Measurements from ENCODE around the gene C22orf15. TPM values are rescaled to one million over a fixed set of nuclear protein-coding genes. Genes with fewer than 3 reads are reported as not detected.

Gene C22orf15
- total RNA-seq, 2 experiments from 2014 or later = 0.86 to 1.7 TPM

DNA sequence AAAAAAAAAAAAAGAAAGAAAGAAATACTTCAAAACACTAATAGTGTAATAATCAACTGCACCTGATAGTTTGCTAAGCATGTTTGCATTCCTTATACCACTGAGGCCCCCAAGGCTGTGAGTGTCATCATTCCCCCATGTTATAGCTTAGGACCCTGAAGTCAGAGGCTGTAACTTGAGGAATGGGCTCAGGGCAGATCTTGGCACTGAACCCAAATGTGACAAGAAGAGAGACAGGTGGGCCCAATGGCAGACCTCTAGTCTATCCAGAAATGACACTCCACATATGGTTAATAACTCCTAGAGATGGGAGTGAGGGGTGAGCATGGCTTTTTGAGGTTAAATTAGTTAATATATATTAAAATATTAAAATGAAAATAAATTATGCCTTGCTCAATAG is 25.1 kb upstream of the C22orf15 start:
- Histone ChIP-seq H3K9me2 (ENCODE audit: insufficient read depth, low read length) (no peaks in the 10 kb centered on the region), H3K4me2 (ENCODE audit: low read length) (no peak overlapping the region), H4K20me1 (ENCODE audit: insufficient read depth, low read length) (no peaks in the 10 kb centered on the region), H2AFZ (ENCODE audit: low read length) (no peak overlapping the region), H3K36me3 (ENCODE audit: insufficient read depth, low read length) (0 out of 2 replicates have a peak, but pooled peaks cover 2% of the 10 kb centered on the region), H3K27ac (ENCODE audit: low read depth, low read length, poor library complexity, severe bottlenecking) (no peak overlapping the region), H3K4me1 (ENCODE audit: insufficient read depth, low read length, poor library complexity, severe bottlenecking) (no peaks in the 10 kb centered on the region), H3K4me3 (ENCODE audit: low read depth, low read length, poor library complexity, severe bottlenecking) (no peak overlapping the region), H3K79me2 (ENCODE audit: insufficient read depth, low read depth, low read length) (no peaks in the 10 kb centered on the region), H3K9me3 (ENCODE audit: low read length) (no peaks in the 10 kb centered on the region)
- no peak for TF ChIP-seq CTCF (conservative IDR thresholded peaks at IDR 0.05; ENCODE audit: low read length)
- TF ChIP-seq EZH2phosphoT487 (IDR thresholded peaks at IDR 0.05; ENCODE audit: borderline replicate concordance, low read depth, low read length) = no peak
- intact Hi-C loops (cut with micrococcal nuclease; ENCODE audit: unreplicated experiment) = no loop called here
- no TSS peak for BruUV-seq (replicated peaks)
- ChIA-PET CTCF (ENCODE audit: unreplicated experiment) (no interaction called here), POLR2A (interaction anchor here (0.6 to 1.1 kb wide), 3 partner anchors 10 to 90 kb away, joined by 3 to 6 read pairs (median 4); no protein-coding TSS in a partner anchor)
- no peak for DNase-seq (ENCODE audit: low spot score)

DNA sequence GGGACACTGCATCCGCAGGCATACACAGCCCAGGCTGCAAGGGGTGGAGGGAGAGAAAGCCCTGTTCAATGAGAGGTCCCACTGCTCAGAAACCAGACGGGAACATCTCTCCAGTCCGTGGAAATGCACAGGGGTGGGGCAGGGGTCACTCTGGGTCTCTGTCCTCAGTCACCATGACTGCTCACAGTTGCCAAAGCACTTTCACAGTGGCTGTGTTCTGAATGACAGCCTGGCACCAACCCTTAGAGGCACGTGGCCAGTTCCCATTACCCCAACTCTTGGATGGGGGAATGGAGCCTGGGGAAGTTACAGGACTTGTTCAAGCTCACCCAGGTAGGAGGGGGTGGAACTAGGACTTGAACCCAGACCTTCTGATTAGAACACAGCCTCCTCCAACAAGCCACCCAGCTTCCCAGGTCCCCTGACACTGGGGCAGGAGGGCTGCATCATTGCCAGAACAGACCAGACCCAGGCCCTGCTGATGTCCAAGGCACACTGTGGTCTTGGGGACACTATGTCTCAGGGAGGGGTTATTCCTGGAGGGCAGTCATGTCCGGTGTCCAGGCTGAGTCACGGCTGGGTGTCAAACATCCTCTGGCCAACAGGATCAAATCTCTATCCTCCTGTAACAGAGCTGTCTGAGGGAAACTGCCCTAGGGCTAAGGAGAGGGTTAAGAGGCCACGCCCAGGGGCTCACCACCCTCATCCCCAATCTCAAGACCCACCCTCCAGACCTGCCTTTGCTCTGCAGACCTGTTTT is 20.1 kb upstream of the C22orf15 start:
- no peaks in the 10 kb centered on the region for H3K9me3 ChIP-seq (ENCODE audit: low read length)
- H4K20me1 ChIP-seq (ENCODE audit: insufficient read depth, low read length) = no peaks in the 10 kb centered on the region
- intact Hi-C loops (cut with micrococcal nuclease; ENCODE audit: unreplicated experiment) = no loop called here
- no peaks in the 10 kb centered on the region for H3K4me1 ChIP-seq (ENCODE audit: insufficient read depth, low read length, poor library complexity, severe bottlenecking)
- TSS peak; percentile 44 for BruUV-seq (replicated peaks)
- ChIA-PET CTCF (ENCODE audit: unreplicated experiment) (no interaction called here), POLR2A (no interaction called here)
- no peak overlapping the region for H3K4me2 ChIP-seq (ENCODE audit: low read length)
- H3K27ac ChIP-seq (ENCODE audit: low read depth, low read length, poor library complexity, severe bottlenecking) = no peak overlapping the region
- no peaks in the 10 kb centered on the region for H3K9me2 ChIP-seq (ENCODE audit: insufficient read depth, low read length)
- no peak for TF ChIP-seq EZH2phosphoT487 (IDR thresholded peaks at IDR 0.05; ENCODE audit: borderline replicate concordance, low read depth, low read length)
- no peak for TF ChIP-seq CTCF (conservative IDR thresholded peaks at IDR 0.05; ENCODE audit: low read length)
- no peaks in the 10 kb centered on the region for H3K79me2 ChIP-seq (ENCODE audit: insufficient read depth, low read depth, low read length)
- no peak overlapping the region for H3K4me3 ChIP-seq (ENCODE audit: low read depth, low read length, poor library complexity, severe bottlenecking)
- H2AFZ ChIP-seq (ENCODE audit: low read length) = no peak overlapping the region
- no peak for DNase-seq (ENCODE audit: low spot score)
- H3K36me3 ChIP-seq (ENCODE audit: insufficient read depth, low read length) = peaks cover 27% of the 10 kb centered on the region; the same call in 1 of the 2 replicates

DNA sequence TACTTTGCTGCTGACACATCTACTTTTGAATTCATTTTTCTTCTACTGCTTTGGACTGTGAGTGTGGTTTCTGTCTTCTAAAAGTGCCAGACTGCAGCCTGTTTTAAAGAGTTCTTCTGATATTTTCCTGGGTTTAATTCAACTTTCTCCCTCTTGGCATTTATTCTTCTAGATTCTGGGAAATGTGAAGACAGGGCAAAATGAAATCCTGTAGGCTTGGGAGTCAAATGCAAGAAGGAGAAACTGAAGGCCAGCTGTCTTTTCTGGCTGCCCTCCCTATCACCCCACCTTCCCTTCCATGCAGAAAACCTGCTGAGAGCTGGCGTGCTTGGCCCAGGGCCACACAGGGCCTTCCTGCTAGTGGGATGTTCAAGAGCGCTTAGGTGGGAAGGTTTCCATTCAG is 19.5 kb upstream of the C22orf15 start:
- Histone ChIP-seq H3K9me3 (ENCODE audit: low read length) (no peaks in the 10 kb centered on the region), H3K27ac (ENCODE audit: low read depth, low read length, poor library complexity, severe bottlenecking) (no peak overlapping the region), H3K79me2 (ENCODE audit: insufficient read depth, low read depth, low read length) (no peaks in the 10 kb centered on the region), H2AFZ (ENCODE audit: low read length) (no peak overlapping the region), H3K4me1 (ENCODE audit: insufficient read depth, low read length, poor library complexity, severe bottlenecking) (no peaks in the 10 kb centered on the region), H3K4me3 (ENCODE audit: low read depth, low read length, poor library complexity, severe bottlenecking) (no peak overlapping the region), H3K4me2 (ENCODE audit: low read length) (no peak overlapping the region), H3K9me2 (ENCODE audit: insufficient read depth, low read length) (no peaks in the 10 kb centered on the region), H3K36me3 (ENCODE audit: insufficient read depth, low read length) (peaks cover 27% of the 10 kb centered on the region; the same call in 1 of the 2 replicates), H4K20me1 (ENCODE audit: insufficient read depth, low read length) (no peaks in the 10 kb centered on the region)
- TF ChIP-seq EZH2phosphoT487 (IDR thresholded peaks at IDR 0.05; ENCODE audit: borderline replicate concordance, low read depth, low read length) (no peak), CTCF (conservative IDR thresholded peaks at IDR 0.05; ENCODE audit: low read length) (no peak)
- ChIA-PET POLR2A (no interaction called here), CTCF (ENCODE audit: unreplicated experiment) (no interaction called here)
- intact Hi-C loops (cut with micrococcal nuclease; ENCODE audit: unreplicated experiment) = no loop called here
- BruUV-seq (replicated peaks) = no TSS peak
- no peak for DNase-seq (ENCODE audit: low spot score)
